Neural progenitor cell (in vitro differentiated cells): ENCODE data around the gene ALKBH7.

Experiments used
- CTCF ChIP-seq: fragments of 200-600 bp; sonication (generic); IDR thresholded peaks from 2 replicates; pipeline ENCODE4 v1.5.1; 2017; ENCODE audit warnings: antibody characterized with exemption, mild to moderate bottlenecking
- EZH2 ChIP-seq: fragments of 200-600 bp; sonication (generic); IDR thresholded peaks from 2 replicates; pipeline ENCODE4 v1.6.1; 2017; ENCODE audit warnings: antibody characterized with exemption, mild to moderate bottlenecking, moderate library complexity
- EZH2phosphoT487 ChIP-seq: fragments of 200-600 bp; sonication (generic); IDR thresholded peaks from 2 replicates; pipeline ENCODE4 v1.6.1; 2017; ENCODE audit warnings: antibody characterized with exemption

- TF ChIP-seq CTCF (no peak), EZH2 (no peak), EZH2phosphoT487 (no peak)
Measured at GRCh38 chr19:6387372-6387771, 14.8 kb downstream of the ALKBH7 start.
